SHP77 treated with DMSO at 0.1 percent for 48 hours (cell line): Measurements from ENCODE around the gene FARSB.

Source experiments
- DNase-seq: peaks from one replicate; lab custom pipeline; 2025; lab: John Stamatoyannopoulos, UW

The FARSB gene

DNA sequence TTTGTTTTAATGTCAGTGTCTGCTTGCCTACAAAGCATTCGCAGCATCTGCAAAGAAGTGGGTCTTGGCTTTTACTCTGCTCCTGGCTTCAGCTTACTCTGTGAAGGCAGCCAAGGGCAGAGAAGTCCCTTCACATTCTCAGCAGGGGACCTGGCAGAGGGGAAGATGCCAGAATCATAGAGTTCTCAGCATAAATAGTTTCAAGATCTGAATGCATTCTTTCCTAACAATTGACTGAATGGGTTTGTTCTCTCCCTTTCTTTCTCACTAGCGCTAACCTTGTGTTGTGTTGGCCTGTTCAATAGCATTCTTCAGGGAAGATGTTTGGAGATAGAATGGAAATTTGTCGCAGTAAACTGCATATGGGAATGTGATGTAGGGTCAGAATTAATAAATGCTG, 106.9 kb downstream of the FARSB start:
- no peak for DNase-seq

DNA sequence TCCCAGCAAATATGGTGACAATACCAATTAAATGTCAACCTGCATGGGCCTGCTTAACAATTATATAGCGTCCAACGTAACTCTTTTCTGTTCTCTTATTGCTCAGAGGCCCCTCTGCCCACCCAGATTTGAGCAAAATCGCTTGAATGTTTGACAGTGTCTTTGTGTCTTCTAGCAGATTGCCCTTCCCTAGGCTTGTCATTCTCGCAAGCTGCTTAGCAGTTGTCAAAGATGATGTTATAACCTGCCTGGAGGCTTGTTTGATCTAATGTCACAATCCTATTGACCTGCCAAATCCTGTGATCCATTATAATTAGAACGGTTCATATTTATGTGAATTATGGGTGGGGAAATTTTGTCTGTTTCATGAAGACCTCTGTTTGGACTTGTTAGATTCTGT, 108.8 kb downstream of the FARSB start:
- DNase-seq = no peak

DNA sequence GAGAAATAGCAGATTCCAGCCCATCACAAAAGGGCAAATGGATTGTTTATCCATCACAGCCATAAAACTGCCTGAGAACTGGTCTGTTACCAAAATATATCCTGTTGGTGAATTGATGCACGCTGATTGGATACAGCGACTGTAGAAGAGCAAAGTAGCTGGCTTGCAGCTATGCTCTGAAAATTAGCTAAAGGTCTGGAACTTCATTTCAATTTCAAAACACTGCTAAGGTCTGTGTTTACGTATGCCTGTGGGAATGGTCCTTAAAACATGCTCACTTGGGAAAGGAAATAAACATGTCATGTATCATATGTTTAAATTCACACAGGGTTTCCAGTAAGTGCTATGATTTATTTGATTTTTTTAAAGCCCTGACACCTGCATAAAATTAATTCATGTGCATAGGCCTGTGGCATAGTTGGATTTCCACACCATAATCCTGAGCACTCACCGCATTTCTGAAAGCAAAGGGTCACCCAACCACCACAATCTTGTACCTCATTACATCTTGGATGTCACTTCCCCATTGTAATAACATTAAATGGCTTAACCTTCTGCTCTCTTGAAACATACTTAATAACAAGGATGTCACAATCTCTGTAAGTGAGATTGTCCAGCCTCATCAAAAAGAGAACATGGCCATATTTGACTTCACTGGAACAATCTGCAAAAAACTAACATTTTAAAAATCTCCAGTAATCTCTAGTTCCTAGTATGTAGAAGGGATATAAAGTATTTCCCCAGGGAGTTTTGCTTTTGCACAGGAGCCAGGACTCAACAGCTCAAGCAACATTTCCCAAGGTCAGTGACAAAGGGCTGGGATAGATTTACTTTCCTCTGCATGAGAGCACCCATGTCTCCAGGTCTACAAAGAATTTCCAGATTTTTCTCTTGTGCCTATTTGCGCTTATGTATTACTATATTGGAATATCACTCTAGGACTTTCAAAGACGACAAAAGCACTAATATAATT, 109.8 kb downstream of the FARSB start:
- no peak for DNase-seq

DNA sequence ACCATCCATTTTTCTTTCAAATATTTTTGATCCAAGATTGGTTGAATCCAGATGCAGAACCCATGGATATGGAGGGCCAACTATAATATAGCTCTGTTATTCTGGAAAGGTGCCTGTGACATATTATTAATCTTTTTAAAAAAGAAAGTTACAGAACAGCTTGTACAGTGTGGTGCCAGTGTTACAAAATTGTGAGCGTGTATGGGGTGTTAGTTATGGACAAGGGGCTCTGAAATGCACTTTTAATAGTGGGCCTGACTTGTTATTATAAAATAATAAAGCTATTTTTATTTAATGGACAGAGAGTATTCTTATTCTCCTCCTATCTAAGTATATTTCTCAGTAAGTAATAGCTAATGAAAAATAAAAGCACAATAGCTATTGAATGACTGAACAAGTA, 111.2 kb downstream of the FARSB start:
- no peak for DNase-seq

DNA sequence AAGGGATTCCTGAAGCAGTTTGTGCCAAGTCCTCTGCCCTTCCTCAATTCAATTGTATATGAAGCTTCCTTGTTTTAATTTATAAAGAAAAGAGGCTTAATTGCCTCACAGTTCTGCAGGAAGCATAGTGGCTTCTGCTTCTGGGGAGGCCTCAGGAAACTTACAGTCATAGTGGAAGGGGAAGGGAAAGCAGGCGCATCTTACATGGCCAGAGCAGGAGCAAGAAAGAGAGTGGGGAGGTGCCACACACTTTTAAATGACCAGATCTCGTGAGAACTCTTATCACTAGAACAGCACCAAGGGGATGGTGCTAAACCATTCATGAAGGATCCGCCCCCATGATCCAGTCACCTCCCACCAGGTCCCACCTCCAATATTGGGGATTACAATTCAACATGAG, 117.4 kb downstream of the FARSB start:
- no peak for DNase-seq

DNA sequence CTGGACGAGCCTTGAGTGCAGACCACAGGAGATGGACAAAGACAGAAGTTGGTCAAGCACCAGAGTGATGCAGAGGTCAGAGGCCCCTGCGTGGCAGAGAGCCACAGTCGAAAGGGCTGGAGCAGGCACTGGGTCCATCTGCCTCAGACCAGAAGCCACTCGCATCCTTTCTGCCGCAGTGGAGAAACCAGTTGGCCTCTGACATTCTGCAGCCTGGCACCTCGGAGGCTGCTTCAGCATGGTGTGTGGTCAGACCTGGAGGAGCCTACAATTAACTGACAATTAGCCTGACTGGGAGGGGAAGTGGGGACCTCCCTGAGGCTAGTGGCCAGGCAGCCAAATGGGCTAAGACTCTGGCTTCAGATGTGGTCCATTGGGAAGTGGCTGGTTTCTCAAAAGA, 120.4 kb downstream of the FARSB start:
- DNase-seq = no peak

DNA sequence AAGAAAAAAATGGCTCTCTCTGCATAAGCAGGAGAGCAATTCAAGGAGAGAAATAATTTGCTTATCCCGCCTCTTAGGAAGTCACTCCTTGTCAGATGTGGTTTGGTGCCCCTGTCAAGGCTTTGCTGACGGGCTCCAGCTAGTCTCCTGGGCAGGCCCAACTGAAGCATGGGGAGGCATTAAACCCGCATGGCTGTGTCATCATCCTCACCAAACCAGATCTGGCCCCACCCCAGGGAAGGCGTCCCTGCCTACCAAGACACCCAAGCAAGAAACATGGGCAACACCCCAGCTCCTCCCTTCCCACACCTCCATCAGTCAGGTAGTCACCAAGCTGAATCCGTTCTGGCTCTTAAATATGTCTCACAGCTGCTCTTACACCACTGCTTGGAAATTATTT, 123.6 kb downstream of the FARSB start:
- no peak for DNase-seq

DNA sequence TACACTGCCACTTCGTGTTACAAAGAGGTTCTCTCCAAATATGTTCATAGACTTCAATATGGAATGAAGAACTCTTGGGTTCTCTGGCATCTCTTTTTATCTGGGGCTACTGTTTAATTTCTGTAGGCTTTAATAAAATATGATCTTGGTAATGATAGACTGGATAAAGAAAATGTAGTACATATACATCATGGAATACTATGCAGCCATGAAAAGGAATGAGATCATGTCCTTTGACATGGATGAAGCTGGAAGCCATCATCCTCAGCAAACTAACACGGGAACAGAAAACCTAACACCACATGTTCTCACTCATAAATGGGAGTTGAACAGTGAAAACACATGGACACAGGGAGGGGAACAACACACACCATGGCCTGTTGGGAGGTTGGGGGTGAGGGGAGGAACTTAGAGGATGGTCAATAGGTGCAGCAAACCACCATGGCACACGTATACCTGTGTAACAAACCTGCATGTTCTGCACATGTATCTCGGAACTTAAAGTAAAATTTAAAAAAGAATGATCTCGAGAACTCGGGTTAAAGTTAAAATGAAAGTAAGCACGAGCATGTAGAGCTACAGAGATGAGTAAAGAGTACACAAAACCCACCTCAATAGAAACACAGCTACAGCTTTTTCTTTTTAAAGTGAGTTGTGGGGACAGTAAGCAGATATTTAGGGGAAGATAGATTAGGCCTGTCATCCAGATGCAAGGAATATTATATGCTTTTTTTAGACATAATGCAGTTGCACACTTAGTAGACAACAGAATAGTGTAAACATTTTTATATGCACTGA, 129.2 kb downstream of the FARSB start:
- no peak for DNase-seq

DNA sequence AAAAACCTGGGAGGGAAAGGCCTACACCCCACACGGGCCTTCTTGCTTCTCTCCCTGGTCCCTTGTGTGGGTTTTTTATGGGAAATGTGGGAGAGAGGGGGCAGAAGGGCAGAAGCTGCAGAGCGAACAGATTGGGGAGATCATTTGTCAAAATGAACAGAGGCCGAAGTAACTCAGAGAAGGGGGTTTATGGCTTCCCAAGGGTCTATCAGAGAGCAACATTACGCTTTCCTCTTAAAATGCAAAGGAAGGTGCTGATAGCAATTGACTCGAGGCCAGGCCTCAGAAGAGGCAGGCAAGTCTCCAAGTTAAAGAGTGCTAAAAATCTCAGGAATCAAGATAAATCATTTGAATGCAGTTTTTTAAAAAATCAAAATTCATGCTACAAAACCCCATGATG, 130.1 kb downstream of the FARSB start:
- DNase-seq = no peak

DNA sequence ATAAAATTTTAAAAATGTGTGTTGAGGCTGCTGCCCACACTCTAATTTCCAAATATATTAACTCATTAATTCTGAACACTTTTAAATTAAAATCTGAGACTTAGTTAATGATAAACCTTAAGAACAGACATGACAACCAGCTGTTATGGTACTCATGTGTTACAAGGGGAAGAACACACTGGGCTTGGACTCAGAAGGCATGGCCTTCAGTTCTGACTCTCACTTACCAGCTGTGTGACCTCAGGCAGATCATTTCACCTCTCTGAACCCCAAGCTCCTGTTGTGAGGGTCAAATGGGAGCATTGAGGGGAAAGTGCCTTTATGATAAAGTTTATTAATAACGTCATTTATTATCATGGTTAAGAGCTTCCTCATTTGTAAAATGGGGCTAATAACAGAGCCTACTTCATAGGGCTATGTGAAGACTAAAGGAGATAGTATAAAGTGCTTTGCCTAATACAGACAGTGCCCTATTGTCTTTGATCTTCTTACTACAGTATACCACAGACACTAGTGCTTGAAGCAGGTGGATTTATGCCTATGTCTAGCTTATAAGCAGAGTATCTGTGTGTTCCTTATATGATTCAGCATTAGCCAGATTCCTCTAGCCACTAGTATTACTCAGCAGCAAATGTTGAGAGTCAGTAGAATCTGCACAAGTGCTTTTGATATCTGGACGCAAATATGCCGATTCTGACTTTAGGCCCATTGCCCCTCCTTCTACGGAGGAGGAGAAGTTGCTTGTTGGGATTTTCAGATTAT, 131.9 kb downstream of the FARSB start:
- DNase-seq = no peak

DNA sequence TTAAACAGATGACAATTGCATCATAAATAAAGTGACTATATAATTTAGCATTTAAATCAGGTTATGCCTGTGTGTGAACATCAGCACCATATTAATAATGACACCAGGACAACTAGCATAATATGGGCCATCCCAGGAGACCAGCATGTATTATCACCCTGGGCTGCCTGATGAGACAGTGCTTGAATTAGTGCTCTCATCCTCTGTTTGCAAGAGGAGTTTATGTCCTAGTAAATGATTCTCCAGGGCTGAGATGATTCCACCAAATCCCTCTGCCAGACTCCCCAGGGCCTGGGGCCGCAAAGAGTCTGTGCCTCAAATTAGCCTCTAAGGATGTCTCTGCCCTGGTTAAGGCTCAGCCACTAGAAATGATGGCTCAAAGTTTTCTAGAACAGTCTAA, 133.8 kb downstream of the FARSB start:
- DNase-seq = no peak

DNA sequence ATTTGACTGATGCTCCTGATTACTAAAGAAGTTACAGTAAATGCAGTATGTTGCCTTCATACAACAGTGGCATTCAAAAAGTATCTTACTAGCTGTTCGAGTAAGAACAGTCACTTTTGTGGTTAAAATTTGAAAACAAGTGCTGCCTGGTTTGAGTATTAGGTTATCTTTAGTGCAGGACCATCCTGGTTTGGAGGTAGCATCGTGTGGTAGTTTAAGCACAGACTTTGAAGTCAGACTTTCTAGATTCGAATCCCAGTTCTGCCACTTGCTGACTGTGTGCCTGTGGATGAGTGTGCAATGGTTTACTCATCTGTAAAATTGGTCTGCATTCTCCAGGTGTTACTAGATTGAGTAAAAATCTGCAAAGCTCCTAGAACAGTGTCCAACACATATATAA, 134.8 kb downstream of the FARSB start:
- DNase-seq = no peak
